NCI-H345 (cell line): ENCODE data around the gene NFAT5.
"Not testable (repeated sequence)": the region's sequence is repeated elsewhere in the genome, so short reads cannot be mapped to it uniquely, and the experiment has no call there.

ENCODE experiments used
- DNase-seq: peaks from one replicate; lab custom pipeline; 2025; lab: John Stamatoyannopoulos, UW

NFAT5 gene

GRCh38 chr16:69706256-69706974 is 140.6 kb downstream of the NFAT5 start:
- DNase-seq = no peak

- no peak for DNase-seq
These were observed 141.2 kb downstream of the NFAT5 start for GRCh38 chr16:69706975-69707340.

DNA sequence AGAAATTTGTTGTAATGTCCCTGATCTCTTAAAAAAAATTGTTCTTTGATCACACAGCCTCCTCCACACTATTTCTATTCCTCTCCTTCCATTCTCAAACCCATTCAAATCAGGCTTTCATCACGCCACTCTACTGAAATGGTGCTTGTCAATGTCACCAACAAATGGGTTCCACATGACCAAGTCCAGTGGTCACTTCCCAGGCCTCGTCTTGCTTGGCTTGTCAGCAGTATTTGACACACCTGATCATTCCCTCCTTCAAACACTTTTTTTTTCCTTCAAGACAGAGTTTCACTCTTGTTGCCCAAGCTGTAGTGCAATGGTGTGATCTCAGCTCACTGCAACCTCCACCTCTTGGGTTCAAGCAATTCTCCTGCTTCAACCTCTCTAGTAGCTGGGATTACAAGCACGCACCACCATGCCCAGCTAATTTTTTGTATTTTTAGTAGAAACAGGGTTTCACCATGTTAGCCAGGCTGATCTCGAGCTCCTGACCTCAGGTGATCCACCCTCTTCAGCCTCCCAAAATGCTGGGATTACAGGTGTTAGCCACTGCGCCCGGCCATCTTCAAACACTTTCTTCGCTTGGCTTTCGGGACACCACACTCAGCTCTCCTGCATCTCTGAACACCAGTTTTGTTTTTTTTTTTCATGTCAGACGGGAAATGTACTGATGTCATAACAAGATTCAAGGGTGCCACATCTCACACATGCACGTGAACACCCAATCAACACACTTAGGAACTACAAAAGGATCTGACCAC is 142.3 kb downstream of the NFAT5 start:
- no peak for DNase-seq

DNA sequence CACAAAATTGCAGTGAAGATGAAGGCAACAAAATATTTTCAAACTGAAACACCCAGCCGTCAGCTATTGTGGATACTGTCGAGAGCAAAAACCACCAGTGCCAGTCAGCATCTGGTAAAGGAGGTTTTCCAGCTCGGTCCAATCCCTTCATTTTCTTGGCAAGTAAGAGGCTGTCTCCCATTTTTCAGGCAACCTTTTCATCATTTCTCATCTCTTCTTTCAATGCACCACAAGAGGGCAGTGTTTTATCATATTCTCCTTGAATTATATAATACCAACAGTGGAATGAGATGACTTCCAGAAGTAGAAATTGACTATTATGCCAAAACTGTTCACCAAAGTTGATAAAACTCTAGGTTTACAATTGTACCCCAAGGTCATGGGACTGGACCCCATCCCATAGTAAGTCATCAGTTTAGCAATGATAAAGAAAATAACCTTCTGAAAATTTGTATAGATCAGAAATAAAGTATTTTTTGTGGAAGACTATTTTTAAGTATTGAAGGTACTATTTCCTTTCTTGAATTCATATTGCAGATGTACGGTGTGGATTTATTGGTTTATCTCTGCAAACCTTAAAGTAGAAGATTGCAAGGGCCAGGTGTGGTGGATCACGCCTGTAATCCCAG is 143.8 kb downstream of the NFAT5 start:
- DNase-seq = peak; percentile 35

DNA sequence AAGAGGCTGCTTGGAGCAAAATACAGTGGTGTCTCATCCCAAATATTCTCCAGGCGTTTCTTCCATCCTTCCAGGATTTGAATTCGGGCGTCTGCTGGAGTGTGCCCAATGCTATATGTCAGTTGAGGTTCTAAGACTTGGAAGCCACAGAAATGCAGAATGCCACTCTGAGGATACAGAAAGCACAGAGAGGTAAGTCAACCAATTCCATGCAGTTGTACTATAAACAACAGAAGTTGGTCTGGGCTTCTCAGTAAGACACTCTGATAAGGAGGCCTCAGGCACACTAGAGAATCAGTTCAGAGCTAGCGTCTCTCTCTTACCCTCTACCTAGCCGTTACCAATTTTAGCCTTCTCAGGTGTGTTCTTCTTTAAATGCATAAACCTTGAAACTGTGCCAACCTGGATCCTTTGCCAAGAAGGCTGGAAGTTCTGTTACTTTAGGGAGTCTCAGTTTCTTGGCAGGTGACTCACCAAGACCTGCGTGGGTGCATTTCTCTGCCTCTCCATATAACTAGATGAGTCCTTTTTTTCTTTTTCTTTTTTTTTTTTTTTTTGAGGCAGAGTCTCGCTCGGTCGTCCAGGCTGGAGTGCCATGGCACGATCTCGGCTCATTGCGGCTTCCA is 145.5 kb downstream of the NFAT5 start:
- no peak for DNase-seq

GRCh38 chr16:69712277-69712676 is 146.5 kb downstream of the NFAT5 start:
- DNase-seq = no peak

GRCh38 chr16:69712914-69713581 is 147.3 kb downstream of the NFAT5 start:
- no peak for DNase-seq

DNA sequence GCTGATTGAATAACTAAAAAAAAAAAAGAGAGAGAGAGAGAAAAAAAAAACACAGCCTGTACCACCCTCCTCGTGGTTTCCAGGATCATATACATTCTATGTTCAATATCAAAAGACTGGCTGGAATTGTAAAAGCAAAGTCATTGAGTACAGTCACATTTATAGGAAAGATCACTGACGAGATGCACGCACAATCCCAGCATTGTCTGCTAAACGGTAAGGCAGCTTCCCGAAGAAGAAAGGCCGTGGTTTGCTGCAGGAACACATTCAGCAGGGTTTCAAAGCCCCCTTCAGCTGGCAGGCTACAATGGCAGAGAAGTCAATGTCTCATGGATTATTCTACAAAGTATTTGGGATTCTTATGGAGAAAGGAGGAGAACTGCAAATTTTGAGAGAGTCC is 151.3 kb downstream of the NFAT5 start:
- DNase-seq = no peak

GRCh38 chr16:69718111-69718764 is 152.5 kb downstream of the NFAT5 start:
- no peak for DNase-seq

DNA sequence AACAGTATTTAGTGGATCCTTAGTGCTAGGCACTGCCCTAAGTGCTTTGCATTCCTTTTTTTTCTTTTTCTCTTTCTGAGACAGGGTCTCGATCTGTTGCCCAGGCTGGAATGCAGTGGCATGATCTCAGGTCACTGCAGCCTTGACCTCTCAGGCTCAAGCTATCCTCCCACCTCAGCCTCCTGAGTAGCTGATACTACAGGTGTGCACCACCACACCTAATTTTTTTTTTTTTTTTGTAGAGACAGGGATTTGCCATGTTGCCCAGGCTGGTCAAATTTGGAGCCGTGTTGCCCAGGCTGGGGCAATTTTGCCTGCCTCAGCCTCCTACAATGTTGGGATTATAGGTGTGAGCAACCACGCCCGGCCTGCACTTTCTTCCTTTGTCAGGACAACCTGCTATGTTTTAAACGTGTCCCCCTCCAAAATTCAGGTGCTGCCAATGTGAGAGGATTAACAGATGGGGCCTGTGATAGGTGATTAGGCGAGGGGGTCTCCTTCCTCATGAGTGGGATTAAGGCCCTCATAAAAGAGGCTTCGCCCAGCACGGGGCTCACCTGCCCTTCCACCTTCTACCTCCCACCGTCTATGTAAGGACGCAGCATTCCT is 155.2 kb downstream of the NFAT5 start:
- DNase-seq = no peak

DNA sequence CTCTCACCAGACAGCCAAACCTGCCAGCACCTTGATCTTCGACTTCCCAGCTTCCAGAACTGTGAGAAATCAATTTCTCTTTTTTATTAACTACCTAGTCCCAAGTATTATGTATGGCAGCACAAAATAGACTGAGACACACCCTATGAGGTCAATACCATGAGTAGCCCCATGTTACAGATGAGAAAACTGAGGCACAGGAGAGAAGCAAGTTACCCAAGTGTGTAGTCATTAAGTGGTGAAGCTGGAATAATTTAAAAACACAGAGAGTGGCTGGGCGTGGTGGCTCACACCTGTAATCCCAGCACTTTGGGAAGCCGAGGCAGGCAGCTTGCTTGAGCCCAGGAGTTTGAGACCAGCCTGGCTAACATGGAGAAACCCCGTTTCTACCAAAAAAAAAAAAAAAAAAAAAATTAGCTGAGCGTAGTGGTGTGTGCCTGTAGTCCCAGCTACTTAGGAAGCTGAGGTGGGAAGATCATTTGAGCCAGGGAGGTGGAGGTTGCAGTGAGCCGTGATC is 155.7 kb downstream of the NFAT5 start:
- DNase-seq = no peak

- DNase-seq = no peak
These were observed 158.7 kb downstream of the NFAT5 start for GRCh38 chr16:69724414-69724873.

GRCh38 chr16:69724981-69725479 is 159.3 kb downstream of the NFAT5 start:
- DNase-seq = no peak

DNA sequence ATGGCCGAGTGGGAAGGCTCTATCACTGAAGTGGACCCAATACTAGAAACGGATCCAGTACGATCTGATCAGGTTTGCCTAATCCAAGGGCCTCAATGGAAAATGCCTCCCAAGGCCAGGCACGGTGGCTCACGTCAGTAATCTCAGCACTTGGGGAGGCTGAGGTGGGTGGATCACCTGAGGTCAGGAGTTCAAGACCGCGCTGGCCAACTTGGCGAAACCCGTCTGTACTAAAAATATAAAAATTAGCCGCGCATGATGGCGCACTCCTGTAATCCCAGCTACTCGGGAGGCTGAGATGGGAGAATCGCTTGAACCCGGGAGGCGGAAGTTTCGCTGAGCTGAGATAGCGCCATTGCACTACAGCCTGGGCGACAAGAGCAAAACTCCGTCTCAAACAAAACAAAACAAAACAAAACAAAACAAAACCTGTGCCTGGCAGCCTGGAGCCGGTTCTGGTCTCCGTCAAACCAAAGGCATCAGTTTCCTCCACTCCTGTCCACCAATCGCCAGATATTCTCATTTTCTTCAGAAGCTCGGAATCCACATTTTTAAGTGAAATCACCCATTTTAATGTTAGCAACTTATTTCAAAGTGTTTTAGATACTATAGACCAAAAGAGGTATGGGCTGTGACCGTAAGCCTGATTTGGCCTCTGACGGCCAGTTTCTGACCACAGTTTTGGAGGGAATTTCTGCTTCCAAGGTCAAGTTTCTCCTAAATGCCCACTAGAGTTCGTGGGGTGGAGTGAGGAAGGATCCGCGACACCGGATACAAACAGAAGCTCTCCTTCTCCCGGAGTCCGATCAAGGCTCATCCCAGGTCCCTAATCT is 159.9 kb downstream of the NFAT5 start:
- no peak for DNase-seq

DNA sequence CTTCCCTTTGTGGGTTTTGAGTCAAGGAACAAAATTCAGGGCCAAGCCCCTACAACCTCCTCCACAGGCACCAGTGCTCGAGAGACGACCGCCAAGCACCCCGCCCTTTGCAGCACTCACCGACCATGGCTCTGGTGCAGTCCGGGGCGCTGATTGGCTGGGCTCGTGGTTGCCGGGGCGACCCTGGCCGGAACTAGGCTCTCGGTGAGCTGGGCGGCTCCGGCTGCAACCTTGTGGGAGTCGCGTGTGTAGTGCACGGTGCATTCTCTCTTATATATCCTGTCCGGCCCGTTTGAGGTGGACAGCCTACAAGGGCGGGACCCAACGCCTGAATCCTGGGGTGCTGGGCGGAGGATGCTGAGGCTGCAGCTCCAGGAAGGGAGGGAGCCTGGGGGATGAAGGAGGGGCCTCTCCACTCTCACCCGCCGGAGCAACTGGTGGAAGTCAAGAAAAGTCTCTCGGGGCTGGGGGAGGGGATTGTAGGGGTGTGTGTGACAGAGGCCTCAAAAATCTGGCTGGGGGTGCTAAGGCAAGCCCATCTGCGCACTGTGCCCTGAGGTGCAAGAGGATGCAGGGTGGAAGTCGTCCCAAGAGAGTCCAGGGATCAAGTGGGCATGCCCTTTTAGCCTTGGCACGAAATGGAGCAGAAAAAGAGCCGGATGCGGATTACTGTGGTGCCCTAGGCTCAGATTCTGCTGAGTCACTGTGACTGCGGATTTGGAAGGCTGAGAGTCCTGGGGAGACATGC is 160.7 kb downstream of the NFAT5 start, which contains the start of gene NQO1:
TSS of gene NQO1 (minus strand) at position 248 of the 748 bp plus-strand sequence. CDS start at position 127, 121 bp downstream.
- peak; percentile 84 for DNase-seq

DNA sequence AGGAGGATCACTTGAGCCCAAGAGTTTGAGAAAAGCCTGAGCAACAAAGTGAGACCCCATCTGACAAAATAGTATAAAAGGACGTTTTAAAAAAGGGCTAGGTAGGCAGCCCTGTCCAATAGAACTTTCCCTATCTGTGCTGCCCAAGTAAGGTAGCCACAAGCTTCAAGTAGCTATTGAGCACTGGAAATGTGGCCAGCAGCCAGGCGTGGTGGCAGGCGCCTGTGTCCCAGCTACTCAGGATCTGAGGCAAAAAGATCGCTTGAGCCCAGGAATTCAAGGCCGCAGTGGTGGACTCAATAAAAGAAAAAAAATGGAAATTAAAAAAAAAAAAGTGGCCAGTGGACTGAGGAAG is 162.1 kb downstream of the NFAT5 start:
- no peak for DNase-seq

DNA sequence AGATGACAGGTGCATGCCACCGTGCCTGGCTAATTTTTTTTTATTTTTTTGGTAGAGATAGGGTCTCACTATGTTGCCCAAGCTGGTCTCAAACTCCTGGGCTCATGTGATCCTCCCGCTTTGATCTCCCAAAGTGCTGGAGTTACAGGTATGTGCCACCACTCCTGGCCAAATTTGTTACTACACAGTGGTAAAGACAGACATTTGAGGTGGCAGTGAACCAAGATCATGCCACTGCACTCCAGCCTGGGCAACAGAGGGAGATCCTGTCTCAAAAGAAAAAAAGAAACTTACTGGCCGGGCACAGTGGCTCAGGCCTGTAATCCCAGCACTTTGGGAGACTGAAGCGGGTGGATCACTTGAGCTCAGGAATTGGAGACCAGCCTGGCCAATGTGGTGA is 163.3 kb downstream of the NFAT5 start:
- not testable (repeated sequence) for DNase-seq

DNA sequence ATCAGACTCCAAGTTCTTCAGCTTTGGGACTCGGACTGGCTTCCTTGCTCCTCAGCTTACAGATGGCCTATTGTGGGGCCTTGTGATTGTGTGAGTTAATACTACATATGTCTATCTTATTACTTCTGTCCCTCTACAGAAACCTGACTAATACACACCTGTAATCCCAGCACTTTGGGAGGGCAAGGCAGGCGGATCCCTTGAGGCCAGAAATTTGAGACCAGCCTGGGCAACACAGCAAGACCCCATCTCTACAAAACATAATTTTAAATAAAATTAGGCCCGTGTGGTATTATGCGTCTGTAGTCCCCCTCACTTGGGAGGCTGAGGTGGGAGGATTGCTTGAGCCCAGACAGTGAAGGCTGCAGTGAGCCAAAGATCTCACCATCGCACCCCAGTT is 165.5 kb downstream of the NFAT5 start:
- not testable (repeated sequence) for DNase-seq

- no peak for DNase-seq
These were observed 166.3 kb downstream of the NFAT5 start for GRCh38 chr16:69732101-69732500.
